ENCODE data around the gene NCMAP. TPM values are rescaled to one million over a fixed set of nuclear protein-coding genes. Genes with fewer than 3 reads are reported as not detected.
A peak's percentile ranks its signal among the peaks of the same experiment; 100 is the strongest.
"Not testable (repeated sequence)": the region's sequence is repeated elsewhere in the genome, so short reads cannot be mapped to it uniquely, and the experiment has no call there.

The NCMAP gene
- total and polyA plus RNA-seq, 7 donors = 0.04 to 0.14 (median 0.06) TPM; not detected in 4

DNA sequence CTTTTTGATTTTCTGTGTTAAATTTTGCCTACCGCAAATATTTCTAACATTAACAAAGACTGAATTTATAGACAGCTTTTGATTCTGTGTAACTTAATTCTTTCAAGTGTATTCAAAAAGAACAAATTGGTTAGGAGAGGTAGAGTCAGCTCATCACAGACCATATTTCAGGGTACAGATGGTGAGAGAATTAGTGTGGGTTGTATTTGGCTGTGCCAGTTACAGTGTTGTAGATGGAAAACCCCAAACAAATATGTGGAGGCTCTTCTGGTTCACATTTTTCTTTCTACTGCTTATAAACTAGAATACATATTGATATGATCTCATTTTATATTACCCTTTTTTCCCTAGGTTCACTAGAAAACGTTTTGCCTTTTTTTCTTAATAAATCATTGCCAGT, 42.2 kb upstream of the NCMAP start:
- TF ChIP-seq, protein P1, sequence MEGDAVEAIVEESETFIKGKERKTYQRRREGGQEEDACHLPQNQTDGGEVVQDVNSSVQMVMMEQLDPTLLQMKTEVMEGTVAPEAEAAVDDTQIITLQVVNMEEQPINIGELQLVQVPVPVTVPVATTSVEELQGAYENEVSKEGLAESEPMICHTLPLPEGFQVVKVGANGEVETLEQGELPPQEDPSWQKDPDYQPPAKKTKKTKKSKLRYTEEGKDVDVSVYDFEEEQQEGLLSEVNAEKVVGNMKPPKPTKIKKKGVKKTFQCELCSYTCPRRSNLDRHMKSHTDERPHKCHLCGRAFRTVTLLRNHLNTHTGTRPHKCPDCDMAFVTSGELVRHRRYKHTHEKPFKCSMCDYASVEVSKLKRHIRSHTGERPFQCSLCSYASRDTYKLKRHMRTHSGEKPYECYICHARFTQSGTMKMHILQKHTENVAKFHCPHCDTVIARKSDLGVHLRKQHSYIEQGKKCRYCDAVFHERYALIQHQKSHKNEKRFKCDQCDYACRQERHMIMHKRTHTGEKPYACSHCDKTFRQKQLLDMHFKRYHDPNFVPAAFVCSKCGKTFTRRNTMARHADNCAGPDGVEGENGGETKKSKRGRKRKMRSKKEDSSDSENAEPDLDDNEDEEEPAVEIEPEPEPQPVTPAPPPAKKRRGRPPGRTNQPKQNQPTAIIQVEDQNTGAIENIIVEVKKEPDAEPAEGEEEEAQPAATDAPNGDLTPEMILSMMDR (IDR thresholded peaks at IDR 0.05) = no peak
- ATAC-seq = no peak
- intact Hi-C loops (cut with DNase I) = no loop called here

DNA sequence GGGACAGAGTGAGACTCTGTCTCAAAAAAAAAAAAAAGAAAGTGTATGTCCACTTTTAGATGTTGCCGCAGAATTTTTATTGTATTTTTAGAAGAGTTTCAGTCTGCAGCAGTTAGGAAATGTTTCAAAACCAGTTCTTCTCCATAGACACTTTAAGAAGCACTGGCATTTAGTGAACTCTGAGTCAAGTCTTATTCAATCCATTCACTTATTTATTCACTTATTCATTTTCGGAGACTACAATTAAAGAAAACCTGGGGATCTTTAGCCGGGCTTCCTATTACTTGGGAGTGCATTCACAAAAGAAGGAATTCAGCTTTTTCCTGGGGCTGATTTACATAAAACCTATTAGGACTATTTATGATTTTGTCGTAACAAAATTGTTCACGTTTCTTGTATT, 40.9 kb upstream of the NCMAP start:
- TF ChIP-seq, protein P1 (IDR thresholded peaks at IDR 0.05) = no peak
- Histone ChIP-seq H3K27me3 (ENCODE audit: insufficient read depth in 3 of 3, low read length in 2 of 3) (peaks cover 0 to 4% (median 0%) of the 10 kb centered on the region in 3 donors), H3K4me3 (no peak overlapping the region), H3K27ac (no peak overlapping the region), H3K9me3 (no peaks in the 10 kb centered on the region), H3K36me3 (ENCODE audit: insufficient read depth in 1 of 2, low read depth in 1 of 2) (no peaks in the 10 kb centered on the region), H3K4me1 (no peaks in the 10 kb centered on the region)
- 95 to 97% (median 95%) methylated on average over 5 of the region's 5 CpGs for WGBS, 3 donors
- no peak for ATAC-seq
- intact Hi-C loops (cut with DNase I) = no loop called here
- no peak for DNase-seq

More for the DNA sequence above, 42.2 kb upstream of the NCMAP start:
- Histone ChIP-seq H3K36me3 (ENCODE audit: insufficient read depth in 1 of 2, low read depth in 1 of 2) (no peaks in the 10 kb centered on the region), H3K4me3 (no peak overlapping the region), H3K27me3 (ENCODE audit: insufficient read depth in 3 of 3, low read length in 2 of 3) (peaks cover 0 to 1% (median 0%) of the 10 kb centered on the region in 3 donors), H3K27ac (no peak overlapping the region), H3K4me1 (no peaks in the 10 kb centered on the region), H3K9me3 (no peaks in the 10 kb centered on the region)
- DNase-seq = no peak
- WGBS, 3 donors = 58 to 68% (median 64%) methylated on average over 2 of the region's 2 CpGs

DNA sequence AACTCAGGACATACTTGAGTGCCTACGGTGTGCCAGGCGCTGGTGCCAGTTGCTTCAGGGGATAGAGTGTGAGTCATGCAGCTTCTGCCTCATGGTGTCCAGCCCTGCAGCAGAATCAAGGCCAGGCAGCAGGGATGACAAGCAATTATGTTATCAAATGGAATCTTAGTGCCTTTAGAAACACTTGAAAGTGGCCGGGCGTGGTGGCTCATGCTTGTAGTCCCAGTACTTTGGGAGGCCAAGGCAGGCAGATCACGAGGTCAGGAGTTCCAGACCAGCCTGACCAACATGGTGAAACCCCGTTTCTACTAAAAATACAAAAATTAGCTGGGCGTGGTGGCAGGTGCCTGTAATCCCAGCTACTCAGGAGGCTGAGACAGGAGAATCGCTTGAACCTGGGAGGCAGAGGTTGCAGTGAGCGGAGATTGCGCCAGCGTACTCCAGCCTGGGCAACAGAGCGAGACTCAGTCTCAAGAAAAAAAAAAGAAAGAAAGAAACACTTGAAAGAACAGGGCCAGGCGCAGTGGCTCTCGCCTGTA, 40.1 kb upstream of the NCMAP start:
- ATAC-seq (peak in 1 of 4 donors; percentile 53), DNase-seq (peak in 1 of 2 donors; percentile 21)
- H3K4me3 ChIP-seq; H3K36me3 ChIP-seq (ENCODE audit: insufficient read depth in 1 of 2, low read depth in 1 of 2); intact Hi-C loops (cut with DNase I); H3K27me3 ChIP-seq (ENCODE audit: insufficient read depth in 3 of 3, low read length in 2 of 3); H3K4me1 ChIP-seq; H3K9me3 ChIP-seq; H3K27ac ChIP-seq: not testable (repeated sequence)
- 88 to 95% (median 91%) methylated on average over 14 of the region's 14 CpGs for WGBS, 3 donors

DNA sequence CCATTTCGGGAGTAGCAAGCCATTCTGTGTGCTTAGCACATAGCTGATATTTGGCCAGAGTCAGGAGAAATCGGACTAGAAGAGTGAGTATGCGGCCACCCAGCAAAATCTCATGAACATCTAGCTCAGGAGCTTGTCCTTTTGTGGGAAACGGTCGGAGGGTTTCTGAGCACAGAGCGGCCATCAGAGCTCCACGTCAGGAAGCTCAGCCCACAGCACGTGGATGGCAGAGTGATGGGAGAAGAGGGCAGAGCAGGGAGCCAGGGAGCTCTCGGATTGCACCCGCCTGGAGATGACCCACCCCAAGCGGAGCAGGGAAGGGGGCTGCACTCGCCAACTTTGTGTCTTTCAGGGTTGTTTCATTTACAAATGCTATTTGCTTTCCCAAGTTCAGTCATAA, 39.4 kb upstream of the NCMAP start:
- intact Hi-C loops (cut with DNase I) = no loop called here
- H3K4me3 ChIP-seq = no peak overlapping the region
- no peaks in the 10 kb centered on the region for H3K36me3 ChIP-seq (ENCODE audit: insufficient read depth in 1 of 2, low read depth in 1 of 2)
- no peak for ATAC-seq
- 67 to 71% (median 67%) methylated on average over 12 of the region's 12 CpGs for WGBS, 3 donors
- no peaks in the 10 kb centered on the region for H3K4me1 ChIP-seq
- no peak overlapping the region for H3K27ac ChIP-seq
- H3K9me3 ChIP-seq = no peaks in the 10 kb centered on the region
- DNase-seq = no peak
- peaks cover 0 to 7% (median 0%) of the 10 kb centered on the region in 3 donors for H3K27me3 ChIP-seq (ENCODE audit: insufficient read depth in 3 of 3, low read length in 2 of 3)
- TF ChIP-seq, protein P1 (IDR thresholded peaks at IDR 0.05) = no peak

DNA sequence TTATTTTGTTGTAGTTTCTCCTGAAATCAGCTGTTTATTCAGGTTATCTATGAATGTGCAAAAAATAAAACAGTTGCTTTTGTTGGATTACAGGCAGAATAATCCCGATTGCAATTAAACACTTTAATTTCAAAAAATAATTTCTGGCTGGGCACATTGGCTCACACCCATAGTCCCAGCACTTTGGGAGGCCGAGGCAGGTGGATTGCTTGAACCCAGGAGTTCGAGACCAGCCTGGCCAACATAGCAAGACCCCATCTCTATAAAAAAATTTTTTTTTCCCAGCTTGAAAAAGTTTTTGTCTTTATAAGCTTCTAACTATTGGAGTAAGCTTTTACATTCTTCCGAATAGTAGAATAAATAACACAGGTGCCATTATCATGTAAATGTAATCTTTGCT, 38.0 kb upstream of the NCMAP start:
- Histone ChIP-seq H3K9me3 (no peaks in the 10 kb centered on the region), H3K4me1 (no peaks in the 10 kb centered on the region), H3K27ac (no peak overlapping the region), H3K4me3 (no peak overlapping the region), H3K36me3 (ENCODE audit: insufficient read depth in 1 of 2, low read depth in 1 of 2) (no peaks in the 10 kb centered on the region), H3K27me3 (ENCODE audit: insufficient read depth in 3 of 3, low read length in 2 of 3) (peaks cover 0 to 7% (median 0%) of the 10 kb centered on the region in 3 donors)
- 90 to 94% (median 92%) methylated on average over 4 of the region's 4 CpGs for WGBS, 3 donors
- no peak for DNase-seq
- no peak for ATAC-seq
- intact Hi-C loops (cut with DNase I) = no loop called here
- TF ChIP-seq, protein P1 (IDR thresholded peaks at IDR 0.05) = no peak

DNA sequence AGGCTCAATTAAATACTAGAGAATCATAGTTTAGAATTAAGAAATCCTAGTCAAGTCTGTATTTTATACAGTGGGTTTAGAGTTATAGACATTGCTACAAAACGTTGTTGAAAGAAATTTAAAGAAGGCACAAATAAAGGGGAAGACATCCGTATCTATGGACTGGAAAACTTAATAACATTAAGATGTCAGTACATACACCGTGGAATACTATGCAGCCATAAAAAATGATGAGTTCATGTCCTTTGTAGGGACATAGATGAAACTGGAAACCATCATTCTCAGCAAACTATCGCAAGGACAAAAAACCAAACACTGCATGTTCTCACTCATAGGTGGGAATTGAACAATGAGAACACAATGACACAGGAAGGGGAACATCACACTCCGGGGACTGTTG, 35.6 kb upstream of the NCMAP start:
- ATAC-seq; intact Hi-C loops (cut with DNase I): not testable (repeated sequence)
- 91 to 96% (median 94%) methylated on average over 5 of the region's 5 CpGs for WGBS, 3 donors

More for the DNA sequence above, 35.6 kb upstream of the NCMAP start:
- not testable (repeated sequence) for H3K4me3 ChIP-seq; DNase-seq; H3K27me3 ChIP-seq (ENCODE audit: insufficient read depth in 3 of 3, low read length in 2 of 3); H3K9me3 ChIP-seq; H3K27ac ChIP-seq; H3K36me3 ChIP-seq (ENCODE audit: insufficient read depth in 1 of 2, low read depth in 1 of 2); H3K4me1 ChIP-seq

Measured in psoas muscle (tissue), 8 donors.